ENCODE data around the gene CHCHD10.
"Not testable (repeated sequence)": the region's sequence is repeated elsewhere in the genome, so short reads cannot be mapped to it uniquely, and the experiment has no call there.

The CHCHD10 gene

GRCh38 chr22:23744485-23744884 is 23.3 kb downstream of the CHCHD10 start:
- DNase-seq: no peak

GRCh38 chr22:23744001-23744400 is 23.8 kb downstream of the CHCHD10 start:
- DNase-seq: no peak

GRCh38 chr22:23743303-23743705 is 24.5 kb downstream of the CHCHD10 start:
- DNase-seq: no peak

DNA sequence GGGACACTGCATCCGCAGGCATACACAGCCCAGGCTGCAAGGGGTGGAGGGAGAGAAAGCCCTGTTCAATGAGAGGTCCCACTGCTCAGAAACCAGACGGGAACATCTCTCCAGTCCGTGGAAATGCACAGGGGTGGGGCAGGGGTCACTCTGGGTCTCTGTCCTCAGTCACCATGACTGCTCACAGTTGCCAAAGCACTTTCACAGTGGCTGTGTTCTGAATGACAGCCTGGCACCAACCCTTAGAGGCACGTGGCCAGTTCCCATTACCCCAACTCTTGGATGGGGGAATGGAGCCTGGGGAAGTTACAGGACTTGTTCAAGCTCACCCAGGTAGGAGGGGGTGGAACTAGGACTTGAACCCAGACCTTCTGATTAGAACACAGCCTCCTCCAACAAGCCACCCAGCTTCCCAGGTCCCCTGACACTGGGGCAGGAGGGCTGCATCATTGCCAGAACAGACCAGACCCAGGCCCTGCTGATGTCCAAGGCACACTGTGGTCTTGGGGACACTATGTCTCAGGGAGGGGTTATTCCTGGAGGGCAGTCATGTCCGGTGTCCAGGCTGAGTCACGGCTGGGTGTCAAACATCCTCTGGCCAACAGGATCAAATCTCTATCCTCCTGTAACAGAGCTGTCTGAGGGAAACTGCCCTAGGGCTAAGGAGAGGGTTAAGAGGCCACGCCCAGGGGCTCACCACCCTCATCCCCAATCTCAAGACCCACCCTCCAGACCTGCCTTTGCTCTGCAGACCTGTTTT is 25.1 kb downstream of the CHCHD10 start:
- no peak for DNase-seq

- DNase-seq: no peak
Measured at GRCh38 chr22:23737696-23738095, 30.1 kb downstream of the CHCHD10 start.

DNA sequence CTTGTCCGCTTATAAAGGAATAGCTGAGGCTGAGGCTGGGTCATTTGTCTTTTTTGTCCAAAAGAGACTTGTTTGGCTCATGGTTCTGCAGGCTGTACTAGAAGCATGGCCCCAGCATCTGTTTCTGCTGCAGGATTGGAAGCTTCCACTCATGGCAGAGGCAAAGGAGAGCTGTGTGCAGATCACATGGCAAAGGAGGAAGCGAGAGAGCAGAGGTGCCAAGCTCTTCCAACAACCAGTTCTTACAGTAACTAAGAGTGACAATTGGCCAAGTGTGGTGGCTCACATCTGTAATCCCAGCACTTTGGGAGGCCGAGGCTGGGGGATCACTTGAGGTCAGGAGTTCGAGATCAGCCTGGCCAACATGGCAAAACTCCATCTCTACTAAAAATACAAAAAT is 39.7 kb downstream of the CHCHD10 start:
- DNase-seq: not testable (repeated sequence)

GRCh38 chr22:23722724-23723123 is 45.0 kb downstream of the CHCHD10 start:
- no peak for DNase-seq

DNA sequence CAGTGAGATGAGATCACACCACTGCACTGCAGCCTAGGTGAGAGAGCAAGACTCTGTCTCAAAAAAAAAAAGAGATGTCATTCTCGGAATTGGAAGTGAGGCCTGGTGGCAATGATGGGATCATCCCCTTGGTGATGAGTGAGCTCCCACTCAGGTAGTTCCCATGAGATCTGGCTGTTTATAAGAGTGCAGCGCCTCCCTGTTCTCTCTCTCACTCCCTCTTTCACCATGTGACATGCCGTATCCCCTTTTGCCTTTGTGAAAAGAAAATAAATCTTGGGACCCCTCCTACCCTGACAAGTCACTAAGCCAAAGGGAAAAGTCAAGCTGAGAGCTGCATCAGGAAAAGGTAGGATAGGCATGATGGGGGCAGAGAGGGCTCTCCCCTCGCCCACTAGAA is 45.6 kb downstream of the CHCHD10 start:
- DNase-seq: no peak

- no peak for DNase-seq
Measured at GRCh38 chr22:23720855-23721254, 46.9 kb downstream of the CHCHD10 start.

DNA sequence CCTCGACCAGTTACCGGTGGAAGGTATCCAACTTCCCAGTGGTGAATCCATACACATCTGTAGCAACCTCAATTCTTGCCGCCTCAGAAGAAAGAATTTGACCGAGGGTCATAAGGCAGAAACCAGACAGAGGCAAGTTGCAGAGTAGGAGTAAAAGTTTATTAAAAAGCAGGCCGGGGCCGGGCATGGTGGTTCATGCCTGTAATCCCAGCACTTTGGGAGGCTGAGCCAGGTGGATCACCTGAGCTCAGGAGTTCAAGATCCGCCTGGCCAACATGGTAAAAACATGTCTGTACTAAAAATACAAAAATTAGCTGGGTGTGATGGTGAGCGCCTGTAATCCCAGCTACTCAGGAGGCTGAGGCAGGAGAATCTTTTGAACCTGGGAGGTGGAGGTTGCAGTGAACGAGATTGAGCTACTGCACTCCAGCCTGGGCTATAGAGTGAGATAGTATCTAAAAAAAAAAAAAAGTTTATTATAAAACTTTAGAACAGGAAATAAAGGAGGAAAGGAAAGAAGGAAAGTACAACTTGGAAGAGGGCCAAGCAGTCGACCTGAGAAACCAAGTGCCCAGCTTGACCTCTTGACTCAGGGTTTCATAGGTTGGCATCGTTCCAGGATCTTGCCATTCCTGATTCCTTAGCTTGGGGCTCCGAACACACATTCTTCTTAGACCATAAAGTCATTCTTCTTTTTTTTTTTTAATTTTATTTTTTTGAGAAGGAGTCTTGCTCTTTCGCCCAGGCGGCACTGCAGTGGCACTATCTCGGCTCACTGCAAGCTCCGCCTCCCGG is 49.2 kb downstream of the CHCHD10 start:
- DNase-seq: no peak

DNA sequence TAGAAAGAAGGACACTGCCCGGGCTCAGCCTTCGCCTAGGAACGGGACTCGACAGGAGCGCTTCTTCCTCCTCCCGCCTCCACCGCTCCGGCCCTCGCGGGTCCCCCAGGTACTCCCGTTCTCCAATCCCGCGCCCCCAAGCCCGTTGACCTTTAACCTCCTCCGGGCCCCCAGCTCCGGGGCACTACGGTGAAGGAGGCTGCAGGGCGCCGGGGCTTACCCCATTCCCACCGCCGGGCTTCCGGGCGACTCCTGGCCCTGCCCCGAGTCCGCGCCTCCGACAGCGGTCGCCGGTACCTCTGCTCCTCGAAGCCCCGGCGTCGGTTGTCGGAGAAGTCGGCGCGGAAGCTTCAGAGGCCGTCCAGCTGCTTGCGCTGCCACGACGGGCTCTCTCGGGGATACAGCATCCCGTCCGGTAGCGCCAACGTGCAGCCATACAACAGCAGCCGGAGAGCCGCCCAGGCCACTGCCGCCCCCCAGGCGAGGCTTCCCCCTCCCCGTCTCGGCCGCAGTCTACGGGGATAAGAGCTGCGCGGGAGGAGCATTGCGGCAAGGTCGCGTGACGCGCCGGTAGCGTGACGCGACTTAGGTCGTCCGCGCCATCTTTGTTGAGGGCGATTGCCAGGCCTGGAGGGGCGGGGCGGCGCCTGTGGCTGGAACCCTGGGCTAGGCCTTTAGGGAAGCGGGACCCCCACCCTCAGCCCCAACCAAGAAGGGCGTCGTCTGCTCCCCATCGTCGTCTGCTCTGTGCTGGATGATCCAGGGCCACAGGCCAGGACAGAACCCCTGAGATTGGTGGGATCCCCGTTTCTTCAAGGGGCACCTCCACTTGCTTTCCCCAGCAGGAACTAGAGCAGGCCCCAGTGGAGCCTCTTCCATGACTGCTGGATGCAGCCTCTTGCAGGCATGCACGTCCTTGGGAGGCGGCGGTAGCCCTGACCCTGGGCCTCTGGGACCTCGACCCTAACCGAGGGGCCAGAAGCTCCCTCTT is 50.7 kb downstream of the CHCHD10 start:
- DNase-seq: peak; percentile 75
